ENCODE data around the gene SYTL1. TPM values are rescaled to one million over a fixed set of nuclear protein-coding genes. Genes with fewer than 3 reads are reported as not detected.

The SYTL1 gene
- total and polyA plus RNA-seq, 7 donors: 0.13 to 1.3 (median 0.41) TPM

DNA sequence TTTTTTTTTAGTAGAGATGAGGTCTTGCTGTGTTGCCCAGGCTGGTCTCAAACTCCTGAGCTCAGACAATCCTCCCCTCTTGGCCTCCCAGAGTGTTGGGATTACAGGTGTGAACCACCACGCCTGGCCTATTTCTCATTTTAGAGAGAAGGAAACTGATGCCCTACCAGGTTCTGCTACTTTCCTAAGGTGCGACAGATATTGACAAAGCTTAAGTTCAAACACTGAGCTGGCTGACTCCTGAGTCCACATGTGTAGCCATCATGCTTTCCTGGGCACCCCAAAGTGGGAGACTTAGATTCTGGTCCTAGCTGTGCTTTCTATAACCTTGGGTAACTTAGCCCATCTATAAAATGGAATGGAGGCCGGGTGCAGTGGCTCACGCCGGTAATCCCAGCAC lies 25.0 kb upstream of the SYTL1 start:
- Histone ChIP-seq H3K9me3 (no peaks in the 10 kb centered on the region), H3K27me3 (ENCODE audit: insufficient read depth in 3 of 3, low read length in 2 of 3) (peaks cover 0 to 21% (median 0%) of the 10 kb centered on the region in 3 donors), H3K4me3 (no peak overlapping the region), H3K27ac (no peak overlapping the region), H3K36me3 (ENCODE audit: insufficient read depth in 1 of 2, low read depth in 1 of 2) (no peaks in the 10 kb centered on the region), H3K4me1 (peaks cover 4% of the 10 kb centered on the region)
- TF ChIP-seq, protein P1, sequence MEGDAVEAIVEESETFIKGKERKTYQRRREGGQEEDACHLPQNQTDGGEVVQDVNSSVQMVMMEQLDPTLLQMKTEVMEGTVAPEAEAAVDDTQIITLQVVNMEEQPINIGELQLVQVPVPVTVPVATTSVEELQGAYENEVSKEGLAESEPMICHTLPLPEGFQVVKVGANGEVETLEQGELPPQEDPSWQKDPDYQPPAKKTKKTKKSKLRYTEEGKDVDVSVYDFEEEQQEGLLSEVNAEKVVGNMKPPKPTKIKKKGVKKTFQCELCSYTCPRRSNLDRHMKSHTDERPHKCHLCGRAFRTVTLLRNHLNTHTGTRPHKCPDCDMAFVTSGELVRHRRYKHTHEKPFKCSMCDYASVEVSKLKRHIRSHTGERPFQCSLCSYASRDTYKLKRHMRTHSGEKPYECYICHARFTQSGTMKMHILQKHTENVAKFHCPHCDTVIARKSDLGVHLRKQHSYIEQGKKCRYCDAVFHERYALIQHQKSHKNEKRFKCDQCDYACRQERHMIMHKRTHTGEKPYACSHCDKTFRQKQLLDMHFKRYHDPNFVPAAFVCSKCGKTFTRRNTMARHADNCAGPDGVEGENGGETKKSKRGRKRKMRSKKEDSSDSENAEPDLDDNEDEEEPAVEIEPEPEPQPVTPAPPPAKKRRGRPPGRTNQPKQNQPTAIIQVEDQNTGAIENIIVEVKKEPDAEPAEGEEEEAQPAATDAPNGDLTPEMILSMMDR (IDR thresholded peaks at IDR 0.05): no peak
- WGBS, 3 donors: 82 to 88% (median 84%) methylated on average over 5 of the region's 5 CpGs
- no peak for ATAC-seq
- intact Hi-C loops (cut with DNase I): no loop called here
- DNase-seq: no peak

GRCh38 chr1:27318136-27318535 lies 23.7 kb upstream of the SYTL1 start:
- Histone ChIP-seq H3K4me1 (peaks cover 7% of the 10 kb centered on the region), H3K27ac (no peak overlapping the region), H3K36me3 (ENCODE audit: insufficient read depth in 1 of 2, low read depth in 1 of 2) (peaks cover 0 to 1% of the 10 kb centered on the region in 2 donors), H3K4me3 (no peak overlapping the region), H3K9me3 (no peaks in the 10 kb centered on the region), H3K27me3 (ENCODE audit: insufficient read depth in 3 of 3, low read length in 2 of 3) (peaks cover 0 to 21% (median 0%) of the 10 kb centered on the region in 3 donors)
- TF ChIP-seq, protein P1 (IDR thresholded peaks at IDR 0.05): no peak
- DNase-seq (no peak), ATAC-seq (no peak)
- intact Hi-C loops (cut with DNase I): no loop called here
- 20 to 34% (median 27%) methylated on average over 4 of the region's 4 CpGs for WGBS, 3 donors

- Histone ChIP-seq H3K4me1 (peaks cover 12% of the 10 kb centered on the region), H3K36me3 (ENCODE audit: insufficient read depth in 1 of 2, low read depth in 1 of 2) (peaks cover 0 to 2% of the 10 kb centered on the region in 2 donors), H3K27ac (no peak overlapping the region), H3K4me3 (no peak overlapping the region), H3K9me3 (no peaks in the 10 kb centered on the region), H3K27me3 (ENCODE audit: insufficient read depth in 3 of 3, low read length in 2 of 3) (peaks cover 0 to 21% (median 0%) of the 10 kb centered on the region in 3 donors)
- no peak for ATAC-seq
- 69 to 85% (median 77%) methylated on average over 1 of the region's 1 CpG for WGBS, 3 donors
- DNase-seq: no peak
- TF ChIP-seq, protein P1 (IDR thresholded peaks at IDR 0.05): no peak
- intact Hi-C loops (cut with DNase I): no loop called here
Measured at GRCh38 chr1:27318596-27318995, 23.2 kb upstream of the SYTL1 start.

DNA sequence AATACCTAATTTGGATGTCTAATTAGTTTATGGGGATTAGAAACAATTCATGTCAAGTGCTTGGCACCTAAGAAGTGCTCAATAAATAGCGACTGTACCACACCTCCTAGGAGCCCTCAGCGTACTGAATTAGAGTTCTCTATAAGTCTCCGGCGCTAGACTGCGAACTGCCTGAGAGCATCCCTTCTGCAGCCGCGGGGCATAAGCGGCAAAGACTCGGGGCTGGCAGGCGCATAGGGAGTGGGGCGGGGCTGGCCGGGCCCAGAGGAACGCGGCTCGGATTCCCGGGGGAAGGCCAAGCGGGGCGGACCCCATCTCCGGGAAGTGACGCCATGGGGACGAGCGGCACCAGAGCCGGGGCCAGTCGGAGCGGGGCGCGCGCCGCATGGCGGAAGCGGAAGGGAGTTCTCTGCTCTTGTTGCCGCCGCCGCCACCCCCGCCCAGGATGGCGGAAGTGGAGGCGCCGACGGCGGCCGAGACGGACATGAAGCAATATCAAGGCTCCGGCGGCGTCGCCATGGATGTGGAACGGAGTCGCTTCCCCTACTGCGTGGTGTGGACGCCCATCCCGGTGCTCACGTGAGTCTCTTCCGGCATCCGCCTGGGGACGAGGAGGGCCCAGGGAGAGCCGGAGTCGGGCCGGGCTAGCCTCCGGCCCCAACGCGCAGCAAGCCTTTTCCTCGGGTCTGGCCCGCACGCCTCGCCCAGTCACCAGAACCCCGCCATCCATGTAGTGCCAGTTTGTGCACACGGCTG lies 19.8 kb upstream of the SYTL1 start, which contains the start of gene TMEM222:
Gene TMEM222, plus strand, starts transcription at position 351 of the 756 bp plus-strand sequence. Its CDS starts 35 bp downstream, at position 386.
- intact Hi-C loops (cut with DNase I): loop anchor here in 1 of 2 donors (5.0 kb wide), 1 partner anchor 35 kb away; no protein-coding TSS in a partner anchor
- DNase-seq (peak; percentile 99), ATAC-seq (peak; percentile 99)
- TF ChIP-seq, protein P1 (IDR thresholded peaks at IDR 0.05): peak; percentile 17
- H3K27ac ChIP-seq: peak within 1 kb of the TSS; percentile 93
- peak within 1 kb of the TSS; percentile 99 for H3K4me3 ChIP-seq
- WGBS, 3 donors: 0% methylated on average over 62 to 67 of the region's 67 CpGs
- H3K4me1 ChIP-seq: peaks cover 27% of the 10 kb centered on the region
- H3K9me3 ChIP-seq: no peaks in the 10 kb centered on the region
- H3K36me3 ChIP-seq (ENCODE audit: insufficient read depth in 1 of 2, low read depth in 1 of 2): peaks cover 2 to 23% of the 10 kb centered on the region in 2 donors
- peaks cover 0 to 19% (median 0%) of the 10 kb centered on the region in 3 donors for H3K27me3 ChIP-seq (ENCODE audit: insufficient read depth in 3 of 3, low read length in 2 of 3)

Measured in psoas muscle (tissue), 8 donors.